Caki2 (cell line): Measurements from ENCODE around the gene CLEC2L. TPM values are rescaled to one million over a fixed set of nuclear protein-coding genes. Genes with fewer than 3 reads are reported as not detected.

Experiments
- DNase-seq: peaks from one replicate; pipeline ENCODE4 v3.0.0-alpha.2; 2015; ENCODE audit warnings: low read depth
- in situ Hi-C: cut with HindIII; loops from 2 replicates; pipeline ENCODE4 v1.10.0; 2016; ENCODE audit warnings: low sequenced_read_pairs, low pct_unique_long_range_greater_than_20kb, mixed read lengths
- total RNA-seq: library from RNA; depleted of rRNA; stranded (reverse); fragments of >200 nt; shearing (Covaris generic); gene quantifications from 2 replicates; pipeline ENCODE4 v1.2.3, GENCODE V29; 2014; ENCODE audit warnings: low replicate concordance; rRNA removed

Gene CLEC2L
- total RNA-seq, result not detected in 2 replicates

- in situ Hi-C loops, result no loop called here
- DNase-seq, result no peak
Observed at GRCh38 chr7:139523199-139523941, at the start of gene CLEC2L. Gene CLEC2L (plus strand): TSS chr7:139523685. CDS start chr7:139523928, 243 bp downstream.

GRCh38 chr7:139476139-139476538 lies 47.3 kb upstream of the CLEC2L start:
- no peak for DNase-seq
- in situ Hi-C loops, result no loop called here

- in situ Hi-C loops, result no loop called here
Observed at GRCh38 chr7:139476891-139477290, 46.6 kb upstream of the CLEC2L start.

GRCh38 chr7:139479620-139480019 lies 43.9 kb upstream of the CLEC2L start:
- DNase-seq, result no peak
- in situ Hi-C loops, result no loop called here

More at GRCh38 chr7:139476891-139477290, 46.6 kb upstream of the CLEC2L start:
- DNase-seq, result no peak

- in situ Hi-C loops, result no loop called here
- DNase-seq, result no peak
Observed at GRCh38 chr7:139481364-139481763, 42.1 kb upstream of the CLEC2L start.

GRCh38 chr7:139482122-139482521 lies 41.4 kb upstream of the CLEC2L start:
- no peak for DNase-seq
- in situ Hi-C loops, result no loop called here

- in situ Hi-C loops, result no loop called here
- DNase-seq, result no peak
Observed at GRCh38 chr7:139482662-139483466, 40.6 kb upstream of the CLEC2L start.

- no peak for DNase-seq
- in situ Hi-C loops, result no loop called here
Observed at GRCh38 chr7:139487366-139488080, 36.0 kb upstream of the CLEC2L start.

- in situ Hi-C loops, result no loop called here
Observed at GRCh38 chr7:139488810-139489209, 34.7 kb upstream of the CLEC2L start.

GRCh38 chr7:139490130-139490529 lies 33.4 kb upstream of the CLEC2L start:
- DNase-seq, result peak; percentile 57
- in situ Hi-C loops, result no loop called here

More at GRCh38 chr7:139488810-139489209, 34.7 kb upstream of the CLEC2L start:
- DNase-seq, result peak; percentile 77

GRCh38 chr7:139492293-139492692 lies 31.2 kb upstream of the CLEC2L start:
- in situ Hi-C loops, result no loop called here
- no peak for DNase-seq

- in situ Hi-C loops, result no loop called here
Observed at GRCh38 chr7:139494835-139495579, 28.5 kb upstream of the CLEC2L start.

GRCh38 chr7:139495580-139496125 lies 27.8 kb upstream of the CLEC2L start:
- in situ Hi-C loops, result no loop called here
- no peak for DNase-seq

More at GRCh38 chr7:139494835-139495579, 28.5 kb upstream of the CLEC2L start:
- no peak for DNase-seq

- no peak for DNase-seq
- in situ Hi-C loops, result no loop called here
Observed at GRCh38 chr7:139496528-139496927, 27.0 kb upstream of the CLEC2L start.

GRCh38 chr7:139500770-139501138 lies 22.7 kb upstream of the CLEC2L start:
- in situ Hi-C loops, result no loop called here
- no peak for DNase-seq

GRCh38 chr7:139502226-139502625 lies 21.3 kb upstream of the CLEC2L start:
- DNase-seq, result no peak

GRCh38 chr7:139505563-139505962 lies 17.9 kb upstream of the CLEC2L start:
- in situ Hi-C loops, result no loop called here
- DNase-seq, result no peak

More at GRCh38 chr7:139502226-139502625, 21.3 kb upstream of the CLEC2L start:
- in situ Hi-C loops, result no loop called here

GRCh38 chr7:139509535-139509934 lies 13.9 kb upstream of the CLEC2L start:
- in situ Hi-C loops, result no loop called here
- no peak for DNase-seq
